Fibroblast of lung (primary cell): ENCODE results near the gene ERICH6. TPM values are rescaled to one million over a fixed set of nuclear protein-coding genes. Genes with fewer than 3 reads are reported as not detected.

Experiments
- DNase-seq, 2 donors: peaks; one replicate each; pipeline versions ENCODE4 v3.0.0 to v3.0.0-alpha.2; 2010; ENCODE audit warnings: low read depth in 2 of 2
- H2AFZ ChIP-seq: 2 replicates; pipeline ENCODE4 v1.5.1; 2012; ENCODE audit warnings: low read length, control low read depth, inconsistent platforms
- H3K27ac ChIP-seq: 2 replicates; pipeline ENCODE4 v1.5.1; 2011; ENCODE audit warnings: low read length, control low read depth; ENCODE audit not compliant: insufficient read depth
- H3K27me3 ChIP-seq: 2 replicates; pipeline ENCODE4 v1.5.1; 2011; ENCODE audit warnings: mild to moderate bottlenecking, low read length; ENCODE audit not compliant: control insufficient read depth, insufficient read depth
- H3K36me3 ChIP-seq: 2 replicates; pipeline ENCODE4 v1.5.1; 2011; ENCODE audit warnings: low read length; ENCODE audit not compliant: control insufficient read depth, insufficient read depth
- H3K4me1 ChIP-seq: 2 replicates; pipeline ENCODE4 v1.5.1; 2011; ENCODE audit warnings: low read length; ENCODE audit not compliant: control insufficient read depth, insufficient read depth; ENCODE audit errors: extremely low read depth
- H3K4me2 ChIP-seq: 2 replicates; pipeline ENCODE4 v1.5.1; 2011; ENCODE audit warnings: low read length, control low read depth; ENCODE audit not compliant: insufficient read depth; ENCODE audit errors: extremely low read depth
- H3K4me3 ChIP-seq, 4 experiments: fragments of 200-600 bp in 1 of 4; sonication (generic) in 1 of 4; replicated peaks in 1 of 4; 2 replicates each; pipeline ENCODE4 v1.5.1; 2011 to 2016; ENCODE audit warnings: low read length in 4 of 4, low read depth in 3 of 4, mild to moderate bottlenecking in 3 of 4, control low read depth in 2 of 4, inconsistent platforms in 1 of 4, mixed read lengths in 1 of 4; ENCODE audit not compliant: insufficient read depth in 1 of 4; ENCODE audit errors: control extremely low read depth in 1 of 4
- H3K79me2 ChIP-seq: 2 replicates; pipeline ENCODE4 v1.5.1; 2012; ENCODE audit warnings: mild to moderate bottlenecking, low read length, inconsistent platforms; ENCODE audit not compliant: control insufficient read depth, insufficient read depth
- H3K9ac ChIP-seq: 2 replicates; pipeline ENCODE4 v1.5.1; 2011; ENCODE audit warnings: mild to moderate bottlenecking, low read length, control low read depth; ENCODE audit not compliant: insufficient read depth
- H3K9me3 ChIP-seq: 2 replicates; pipeline ENCODE4 v1.5.1; 2012; ENCODE audit warnings: low read depth, low read length; ENCODE audit not compliant: control insufficient read depth, insufficient read depth
- H4K20me1 ChIP-seq: 2 replicates; pipeline ENCODE4 v1.5.1; 2011; ENCODE audit warnings: low read length; ENCODE audit not compliant: control insufficient read depth, insufficient read depth; ENCODE audit errors: extremely low read depth
- EZH2 ChIP-seq: IDR thresholded peaks from 2 replicates; pipeline ENCODE4 v1.5.1; 2012; ENCODE audit warnings: low read length, control low read depth, mild to moderate bottlenecking; ENCODE audit errors: missing control alignments
- polyA plus RNA-seq, 2 donors: library from polyadenylated mRNA; depleted of rRNA in 1 of 2; stranded (reverse) in 1 of 2; unstranded in 1 of 2; fragments of >200 nt; gene quantifications; 2 replicates each; pipeline ENCODE4 v1.2.1, GENCODE V29; 2011 to 2012; ENCODE audit warnings: missing spikeins in 1 of 2
- total RNA-seq: library from RNA; depleted of rRNA; stranded (reverse); fragments of >200 nt; gene quantifications from 2 replicates; pipeline ENCODE4 v1.2.1, GENCODE V29; 2014
- TF ChIP-seq, protein P1 (sequence below), 2 donors: IDR thresholded peaks in 1 of 2; conservative IDR thresholded peaks in 1 of 2; 1 replicate in 1 of 2; 2 replicates in 1 of 2; pipeline ENCODE4 v1.5.1; 2011 to 2012; ENCODE audit warnings: low read length in 2 of 2, control low read depth in 1 of 2, inconsistent platforms in 1 of 2, low read depth in 1 of 2, mild to moderate bottlenecking in 1 of 2

Gene ERICH6
- total and polyA plus RNA-seq, 2 donors (not counting 1 experiment from before 2014, with no cell fraction given), result under 0.01 TPM; not detected in 1

DNA sequence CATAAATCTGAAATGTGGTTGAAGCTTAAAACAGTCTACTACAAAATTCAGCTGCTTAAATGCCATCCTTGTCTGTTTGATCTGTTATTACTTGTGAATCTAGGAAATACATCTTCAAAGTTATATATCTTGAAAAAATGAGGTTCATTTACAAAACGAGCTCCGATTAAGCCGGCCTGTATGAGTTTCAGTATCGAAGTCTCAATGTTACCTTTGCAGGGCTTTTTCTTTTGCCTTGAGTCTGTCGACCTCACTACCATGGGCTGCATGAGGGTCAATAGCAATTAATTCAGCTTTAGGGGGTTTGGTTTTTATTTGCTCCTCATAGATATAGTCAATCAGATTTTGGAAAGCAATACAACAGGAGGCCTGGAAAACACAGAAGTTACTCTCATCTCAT lies 23.2 kb downstream of the ERICH6 start:
- H2AFZ ChIP-seq, result no peak overlapping the region
- no peak overlapping the region for H3K4me2 ChIP-seq
- H3K9me3 ChIP-seq, result no peaks in the 10 kb centered on the region
- H3K79me2 ChIP-seq, result no peaks in the 10 kb centered on the region
- no peaks in the 10 kb centered on the region for H4K20me1 ChIP-seq
- H3K4me1 ChIP-seq, result no peaks in the 10 kb centered on the region
- no peak for TF ChIP-seq EZH2
- TF ChIP-seq, protein P1, sequence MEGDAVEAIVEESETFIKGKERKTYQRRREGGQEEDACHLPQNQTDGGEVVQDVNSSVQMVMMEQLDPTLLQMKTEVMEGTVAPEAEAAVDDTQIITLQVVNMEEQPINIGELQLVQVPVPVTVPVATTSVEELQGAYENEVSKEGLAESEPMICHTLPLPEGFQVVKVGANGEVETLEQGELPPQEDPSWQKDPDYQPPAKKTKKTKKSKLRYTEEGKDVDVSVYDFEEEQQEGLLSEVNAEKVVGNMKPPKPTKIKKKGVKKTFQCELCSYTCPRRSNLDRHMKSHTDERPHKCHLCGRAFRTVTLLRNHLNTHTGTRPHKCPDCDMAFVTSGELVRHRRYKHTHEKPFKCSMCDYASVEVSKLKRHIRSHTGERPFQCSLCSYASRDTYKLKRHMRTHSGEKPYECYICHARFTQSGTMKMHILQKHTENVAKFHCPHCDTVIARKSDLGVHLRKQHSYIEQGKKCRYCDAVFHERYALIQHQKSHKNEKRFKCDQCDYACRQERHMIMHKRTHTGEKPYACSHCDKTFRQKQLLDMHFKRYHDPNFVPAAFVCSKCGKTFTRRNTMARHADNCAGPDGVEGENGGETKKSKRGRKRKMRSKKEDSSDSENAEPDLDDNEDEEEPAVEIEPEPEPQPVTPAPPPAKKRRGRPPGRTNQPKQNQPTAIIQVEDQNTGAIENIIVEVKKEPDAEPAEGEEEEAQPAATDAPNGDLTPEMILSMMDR (conservative IDR thresholded peaks at IDR 0.05 in 1 of 2, IDR thresholded peaks at IDR 0.05 in 1 of 2; ENCODE audit: low read depth in 1 of 2, low read length in 2 of 2), result no peak
- H3K27me3 ChIP-seq, result no peaks in the 10 kb centered on the region
- H3K4me3 ChIP-seq, result no peak overlapping the region
- no peaks in the 10 kb centered on the region for H3K36me3 ChIP-seq
- H3K27ac ChIP-seq, result no peak overlapping the region
- no peak overlapping the region for H3K9ac ChIP-seq
- no peak for DNase-seq

DNA sequence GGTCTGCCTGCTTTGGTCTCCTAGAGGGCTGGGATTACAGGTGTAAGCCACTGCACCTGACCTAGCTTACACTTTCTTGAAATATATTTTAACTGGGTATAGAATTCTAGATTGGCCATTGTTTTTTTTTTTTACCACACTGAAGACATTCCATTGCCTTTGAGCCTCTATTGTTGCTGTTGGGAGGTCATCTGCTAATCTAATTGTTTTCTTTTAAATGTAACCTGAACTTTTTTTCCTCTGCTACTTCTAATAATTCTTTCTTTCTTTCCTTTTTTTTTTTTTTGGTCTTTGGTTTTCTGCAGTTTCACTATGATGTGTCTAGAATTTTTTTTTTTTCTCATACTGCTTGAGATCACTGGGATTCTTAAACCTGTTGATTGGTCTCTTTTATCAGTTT lies 28.1 kb downstream of the ERICH6 start:
- Histone ChIP-seq H3K79me2 (no peaks in the 10 kb centered on the region), H3K9me3 (no peaks in the 10 kb centered on the region), H3K27ac (no peak overlapping the region), H3K9ac (no peak overlapping the region), H3K4me1 (no peaks in the 10 kb centered on the region), H3K4me3 (no peak overlapping the region), H3K27me3 (no peaks in the 10 kb centered on the region), H3K4me2 (no peak overlapping the region), H4K20me1 (no peaks in the 10 kb centered on the region), H2AFZ (no peak overlapping the region), H3K36me3 (no peaks in the 10 kb centered on the region)
- DNase-seq, result no peak
- TF ChIP-seq, protein P1 (conservative IDR thresholded peaks at IDR 0.05 in 1 of 2, IDR thresholded peaks at IDR 0.05 in 1 of 2; ENCODE audit: low read depth in 1 of 2, low read length in 2 of 2), result no peak
- no peak for TF ChIP-seq EZH2

- H3K4me2 ChIP-seq, result no peak overlapping the region
- no peak for TF ChIP-seq EZH2
- TF ChIP-seq, protein P1 (conservative IDR thresholded peaks at IDR 0.05 in 1 of 2, IDR thresholded peaks at IDR 0.05 in 1 of 2; ENCODE audit: low read depth in 1 of 2, low read length in 2 of 2), result no peak
- no peak overlapping the region for H3K9ac ChIP-seq
- H2AFZ ChIP-seq, result no peak overlapping the region
- H3K36me3 ChIP-seq, result no peaks in the 10 kb centered on the region
- no peak overlapping the region for H3K4me3 ChIP-seq
- H4K20me1 ChIP-seq, result no peaks in the 10 kb centered on the region
- no peak overlapping the region for H3K27ac ChIP-seq
- no peak for DNase-seq
- H3K4me1 ChIP-seq, result no peaks in the 10 kb centered on the region
- H3K27me3 ChIP-seq, result no peaks in the 10 kb centered on the region
- no peaks in the 10 kb centered on the region for H3K79me2 ChIP-seq
- no peaks in the 10 kb centered on the region for H3K9me3 ChIP-seq
Observed at GRCh38 chr3:150673966-150674365, 29.8 kb downstream of the ERICH6 start.
